Measurements from ENCODE around the gene LCN12.
A peak's percentile ranks its signal among the peaks of the same experiment; 100 is the strongest.

The LCN12 gene

GRCh38 chr9:136927343-136928271 is 24.5 kb upstream of the LCN12 start:
- DNase-seq: no peak

- no peak for DNase-seq
Observed at GRCh38 chr9:136928591-136928990, 23.5 kb upstream of the LCN12 start.

GRCh38 chr9:136930014-136930413 is 22.1 kb upstream of the LCN12 start:
- no peak for DNase-seq

GRCh38 chr9:136931611-136932130 is 20.4 kb upstream of the LCN12 start:
- no peak for DNase-seq

GRCh38 chr9:136934277-136934676 is 17.8 kb upstream of the LCN12 start:
- DNase-seq: no peak

DNA sequence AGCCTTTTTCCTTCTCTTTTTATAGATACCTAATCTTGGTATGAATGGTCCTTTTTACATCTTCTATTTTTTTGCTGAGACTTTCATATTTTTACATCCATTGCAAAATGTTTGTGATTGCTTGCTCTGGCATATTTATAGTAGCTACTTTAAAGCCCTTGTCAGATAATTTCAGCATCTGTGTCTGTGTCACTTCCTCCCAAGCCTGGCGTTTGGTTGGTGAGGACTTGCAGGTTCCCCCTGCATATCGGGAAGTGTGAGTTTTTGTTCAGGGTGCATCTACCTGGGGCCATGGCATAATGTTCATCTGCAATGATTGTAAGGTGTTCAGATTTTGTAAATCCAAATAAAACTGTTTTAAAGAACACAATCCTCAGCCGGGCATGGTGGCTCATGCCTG is 16.4 kb upstream of the LCN12 start:
- DNase-seq: no peak

- no peak for DNase-seq
Observed at GRCh38 chr9:136936645-136937170, 15.4 kb upstream of the LCN12 start.

DNA sequence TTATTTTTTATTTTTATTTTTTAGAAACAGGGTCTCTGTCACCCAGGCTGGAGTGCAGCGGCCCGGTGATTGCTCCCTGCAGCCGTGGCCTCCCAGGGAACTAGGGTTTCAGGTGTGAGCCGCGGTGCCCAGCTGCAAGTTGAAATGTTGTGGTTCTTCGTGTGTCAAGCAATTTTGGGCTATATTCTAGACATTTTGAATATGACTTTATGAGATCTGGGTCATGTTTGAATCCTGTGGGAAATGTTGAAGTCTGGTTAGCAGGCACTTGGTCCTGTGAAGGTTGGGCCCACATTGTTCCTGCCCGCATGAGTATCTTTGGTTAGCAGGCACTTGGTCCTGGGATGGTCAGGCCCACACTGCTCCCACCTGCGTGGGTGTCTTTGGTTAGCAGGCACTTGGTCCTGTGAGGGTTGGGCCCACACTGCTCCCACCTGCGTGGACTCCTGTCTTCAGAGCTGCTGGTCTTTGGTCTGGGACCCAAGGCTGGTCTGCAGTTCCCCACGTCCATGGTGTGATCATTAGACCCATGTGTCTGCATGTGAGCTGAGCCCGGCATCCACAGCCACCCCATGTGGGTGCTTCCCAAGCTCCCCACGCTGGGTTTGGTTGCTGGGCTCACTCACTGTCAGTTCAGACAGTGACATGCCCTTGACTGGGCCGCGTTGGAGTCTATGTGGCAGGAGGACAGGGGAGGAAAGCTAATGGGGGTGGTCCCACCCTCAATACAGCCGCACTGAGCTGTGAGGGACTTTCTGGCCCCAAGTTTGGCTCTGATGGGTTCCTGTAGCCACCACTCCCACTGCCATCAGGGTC is 14.7 kb upstream of the LCN12 start:
- DNase-seq: no peak

DNA sequence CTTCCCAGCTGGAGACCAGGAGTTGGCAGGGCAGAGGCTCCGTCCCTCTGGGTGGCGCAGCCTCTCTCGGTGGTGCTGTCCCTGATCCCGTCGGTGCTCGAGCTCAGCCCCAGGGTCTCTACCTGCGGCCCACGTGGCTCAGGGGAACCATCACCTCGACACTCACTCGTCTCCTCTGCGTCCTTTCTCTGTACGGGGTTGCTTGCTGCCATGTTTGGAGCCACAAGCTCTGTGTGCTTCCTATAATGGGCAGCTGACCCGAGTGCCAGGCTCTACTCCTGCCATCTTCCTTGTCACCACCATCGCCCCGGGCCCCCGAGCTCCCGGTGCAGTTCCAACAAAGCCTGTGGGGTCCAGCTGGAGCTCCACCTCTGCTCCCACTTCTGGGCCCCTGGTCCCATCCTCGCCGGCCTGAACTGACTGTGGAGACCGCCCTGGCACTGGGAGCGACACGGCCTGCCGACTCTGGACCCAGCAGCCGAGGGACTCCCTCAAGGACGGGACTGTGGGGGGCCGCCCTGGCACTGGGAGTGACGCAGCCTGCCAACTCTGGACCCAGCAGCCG is 12.6 kb upstream of the LCN12 start:
- no peak for DNase-seq

GRCh38 chr9:136939996-136940525 is 12.0 kb upstream of the LCN12 start:
- DNase-seq: no peak

GRCh38 chr9:136940526-136941230 is 11.4 kb upstream of the LCN12 start:
- DNase-seq: no peak

- DNase-seq: no peak
Observed at GRCh38 chr9:136941231-136942111, 10.6 kb upstream of the LCN12 start.

- no peak for DNase-seq
Observed at GRCh38 chr9:136942112-136942880, 9.8 kb upstream of the LCN12 start.

DNA sequence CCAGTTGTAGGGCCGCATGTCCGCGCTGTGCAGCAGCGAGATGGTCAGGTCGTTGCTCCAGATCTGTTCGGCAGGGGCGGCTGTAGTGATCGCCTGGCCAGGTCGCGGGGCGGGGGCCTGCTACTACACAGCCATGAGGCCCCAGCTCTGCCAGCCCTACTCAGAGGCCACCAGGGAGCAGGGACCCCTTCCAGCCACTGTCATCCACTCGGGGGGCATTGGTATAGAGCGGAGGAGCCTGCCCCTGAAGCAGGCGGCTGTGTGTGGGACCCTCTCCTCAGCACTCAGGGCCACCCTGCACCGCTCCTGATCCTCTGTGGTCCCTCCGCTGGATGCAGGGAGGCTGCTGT is 9.2 kb upstream of the LCN12 start:
- no peak for DNase-seq

DNA sequence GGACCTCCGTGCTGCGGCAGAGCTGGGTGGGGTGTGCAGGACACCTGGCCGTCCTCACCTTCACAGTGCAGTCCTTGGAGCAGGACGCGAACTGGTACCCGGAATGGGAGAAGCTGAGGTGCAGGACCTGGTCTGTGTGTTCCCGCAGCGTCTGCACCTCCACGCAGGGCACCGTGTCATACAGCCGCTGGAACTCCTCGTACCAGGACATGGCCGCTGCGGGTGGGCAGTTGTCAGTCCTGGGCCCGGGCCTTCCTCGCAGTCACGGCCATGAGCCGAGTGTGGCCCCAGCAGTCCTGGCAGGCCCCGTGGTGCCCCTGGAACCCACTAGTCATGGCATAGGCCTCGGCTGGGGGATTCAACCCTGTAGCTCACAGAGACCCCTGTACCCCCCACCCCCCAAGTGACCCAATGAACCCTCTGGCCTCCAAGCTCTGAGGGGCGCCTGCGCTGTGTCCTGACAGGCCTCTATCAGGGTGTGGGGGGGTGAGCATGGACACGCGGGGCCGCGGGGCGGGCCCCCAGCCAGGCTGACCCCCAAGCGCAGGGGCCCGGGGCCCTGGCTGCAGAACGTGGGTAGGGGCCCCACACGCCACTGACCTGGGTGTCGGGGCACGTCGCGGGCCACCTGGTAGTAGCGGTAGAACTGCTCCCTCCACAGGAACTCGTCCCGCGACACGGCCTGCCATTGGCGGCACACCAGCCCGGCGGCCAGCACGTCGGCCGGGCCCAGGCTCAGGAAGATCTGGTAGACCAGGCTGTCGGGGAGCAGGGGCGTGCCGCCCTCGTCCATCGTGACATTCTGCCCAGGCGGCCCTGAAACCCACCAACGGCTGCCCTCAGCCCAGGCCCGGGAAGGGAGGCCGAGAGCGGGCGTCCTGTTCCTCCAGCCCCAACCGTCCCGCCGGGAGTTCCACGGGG is 8.5 kb upstream of the LCN12 start:
- DNase-seq: no peak

GRCh38 chr9:136944212-136944518 is 7.9 kb upstream of the LCN12 start:
- no peak for DNase-seq

GRCh38 chr9:136944519-136945332 is 7.3 kb upstream of the LCN12 start, which contains the start of the genes C8G and FBXW5:
Gene C8G, plus strand, starts transcription at chr9:136945243. Its CDS starts 78 bp downstream, at chr9:136945321.
Gene FBXW5, minus strand, starts transcription at chr9:136944738. Its CDS starts 655 bp downstream, at chr9:136944083.
- DNase-seq: peak; percentile 97
